Parathyroid adenoma (tissue), 2 donors: ENCODE data around the gene PAK6.
A peak's percentile ranks its signal among the peaks of the same experiment; 100 is the strongest.

Experiments
- H2AFZ ChIP-seq: fragments of 300-600 bp; sonication (generic); one replicate; pipeline ENCODE4 v1.7.0; 2017; ENCODE audit warnings: antibody characterized with exemption, mild to moderate bottlenecking
- H3K27ac ChIP-seq: fragments of 300-600 bp; sonication (generic); one replicate; pipeline ENCODE4 v1.7.0; 2017
- H3K27me3 ChIP-seq: fragments of 300-600 bp; sonication (generic); one replicate; pipeline ENCODE4 v1.7.0; 2017; ENCODE audit warnings: low read length; ENCODE audit not compliant: control insufficient read depth, insufficient read depth
- H3K36me3 ChIP-seq: fragments of 300-600 bp; sonication (generic); one replicate; pipeline ENCODE4 v1.7.0; 2017; ENCODE audit warnings: low read length; ENCODE audit not compliant: control insufficient read depth, insufficient read depth
- H3K4me1 ChIP-seq: fragments of 300-600 bp; sonication (generic); one replicate; pipeline ENCODE4 v1.7.0; 2017; ENCODE audit warnings: control low read depth
- H3K4me2 ChIP-seq: fragments of 300-600 bp; sonication (generic); one replicate; pipeline ENCODE4 v1.7.0; 2017; ENCODE audit warnings: low read length
- H3K4me3 ChIP-seq: fragments of 300-600 bp; sonication (generic); one replicate; pipeline ENCODE4 v1.7.0; 2017; ENCODE audit warnings: low read depth, low read length
- H3K79me2 ChIP-seq: fragments of 300-600 bp; sonication (generic); one replicate; pipeline ENCODE4 v1.7.0; 2017; ENCODE audit warnings: control low read depth
- H3K9ac ChIP-seq: fragments of 300-600 bp; sonication (generic); one replicate; pipeline ENCODE4 v1.7.0; 2017; ENCODE audit warnings: mild to moderate bottlenecking
- H3K9me3 ChIP-seq: fragments of 300-600 bp; sonication (generic); one replicate; pipeline ENCODE4 v1.7.0; 2017; ENCODE audit warnings: low read length; ENCODE audit not compliant: control insufficient read depth
- CTCF ChIP-seq: fragments of 300-600 bp; sonication (generic); IDR thresholded peaks from one replicate; pipeline ENCODE4 v1.7.0; 2017; ENCODE audit warnings: antibody characterized with exemption, mild to moderate bottlenecking
- donor health status: primary hyperparathyroidism.

PAK6 gene

GRCh38 chr15:40239693-40240618 lies 1.1 kb downstream of the PAK6 start:
- no peaks in the 10 kb centered on the region for H3K36me3 ChIP-seq
- H3K4me3 ChIP-seq: peak overlapping the region; percentile 35
- peak overlapping the region; percentile 85 for H2AFZ ChIP-seq
- H3K9ac ChIP-seq: no peak overlapping the region
- no peaks in the 10 kb centered on the region for H3K9me3 ChIP-seq
- H3K27me3 ChIP-seq: no peaks in the 10 kb centered on the region
- no peaks in the 10 kb centered on the region for H3K79me2 ChIP-seq
- peak overlapping the region; percentile 44 for H3K4me2 ChIP-seq
- H3K27ac ChIP-seq: no peak overlapping the region
- no peaks in the 10 kb centered on the region for H3K4me1 ChIP-seq
- TF ChIP-seq CTCF: no peak

DNA sequence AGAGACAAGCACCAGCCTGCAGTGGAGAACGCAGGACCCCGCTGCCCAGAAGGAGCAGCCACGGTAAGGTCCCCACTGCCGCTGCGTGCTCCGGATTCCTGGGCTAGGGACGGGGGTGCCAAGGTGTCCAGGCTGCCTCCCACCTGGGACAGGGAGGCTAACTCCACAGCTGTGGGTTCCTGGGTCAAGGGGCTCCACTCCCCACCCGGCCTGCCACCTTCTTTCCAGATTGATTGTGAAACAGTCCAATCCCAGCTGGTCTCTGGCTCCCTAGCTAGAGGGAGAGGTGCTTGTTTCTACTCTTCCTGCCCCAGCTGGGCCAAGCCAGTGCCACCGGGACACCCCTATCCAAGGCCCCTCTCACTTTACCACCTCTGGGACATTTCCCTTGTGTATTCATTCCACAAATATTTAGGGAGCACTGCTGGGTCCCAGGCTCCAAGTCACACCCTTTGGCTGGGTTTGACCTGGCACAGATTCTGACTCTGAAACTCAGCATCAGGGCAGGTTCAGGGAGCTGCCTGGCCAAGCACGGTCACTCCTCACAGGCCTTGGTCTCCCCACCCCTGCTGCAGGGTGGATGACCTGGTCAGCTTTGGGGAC lies 1.9 kb downstream of the PAK6 start:
- Histone ChIP-seq H3K4me2 (no peak overlapping the region), H3K27me3 (no peaks in the 10 kb centered on the region), H3K36me3 (no peaks in the 10 kb centered on the region), H3K9ac (no peak overlapping the region), H3K4me3 (no peak overlapping the region), H3K9me3 (no peaks in the 10 kb centered on the region), H3K27ac (no peak overlapping the region), H3K79me2 (no peaks in the 10 kb centered on the region), H3K4me1 (no peaks in the 10 kb centered on the region), H2AFZ (no peak overlapping the region)
- no peak for TF ChIP-seq CTCF

GRCh38 chr15:40241269-40242212 lies 2.7 kb downstream of the PAK6 start:
- no peaks in the 10 kb centered on the region for H3K9me3 ChIP-seq
- no peak overlapping the region for H3K4me2 ChIP-seq
- H3K36me3 ChIP-seq: no peaks in the 10 kb centered on the region
- no peak overlapping the region for H2AFZ ChIP-seq
- H3K27ac ChIP-seq: no peak overlapping the region
- no peaks in the 10 kb centered on the region for H3K79me2 ChIP-seq
- no peaks in the 10 kb centered on the region for H3K27me3 ChIP-seq
- no peak for TF ChIP-seq CTCF
- no peaks in the 10 kb centered on the region for H3K4me1 ChIP-seq
- no peak overlapping the region for H3K9ac ChIP-seq
- H3K4me3 ChIP-seq: no peak overlapping the region

DNA sequence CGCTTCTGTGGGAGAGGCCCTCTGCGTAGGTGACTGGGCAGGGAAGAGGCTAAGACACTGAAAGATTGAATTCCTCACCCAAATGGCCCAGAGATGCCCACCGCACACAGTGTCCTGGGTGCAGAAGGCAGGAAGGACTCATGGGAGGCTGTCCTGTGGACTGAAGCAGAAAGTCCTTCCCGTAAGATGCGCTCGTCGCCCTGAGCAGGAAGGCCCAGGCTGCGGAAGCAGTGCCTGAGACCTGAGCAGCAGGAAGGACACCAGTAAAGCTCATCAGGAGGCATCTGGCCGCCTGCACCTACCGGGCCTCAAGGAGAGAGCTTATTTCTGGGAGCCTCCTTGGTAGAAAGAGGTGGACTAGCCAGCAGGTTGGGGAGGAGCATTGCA lies 3.3 kb downstream of the PAK6 start:
- no peak overlapping the region for H3K4me3 ChIP-seq
- no peaks in the 10 kb centered on the region for H3K9me3 ChIP-seq
- no peak overlapping the region for H2AFZ ChIP-seq
- H3K79me2 ChIP-seq: no peaks in the 10 kb centered on the region
- no peaks in the 10 kb centered on the region for H3K4me1 ChIP-seq
- H3K27me3 ChIP-seq: no peaks in the 10 kb centered on the region
- no peaks in the 10 kb centered on the region for H3K36me3 ChIP-seq
- no peak overlapping the region for H3K9ac ChIP-seq
- no peak overlapping the region for H3K27ac ChIP-seq
- no peak for TF ChIP-seq CTCF
- no peak overlapping the region for H3K4me2 ChIP-seq
